Omental fat pad (tissue), 4 donors: Measurements from ENCODE around the gene HDAC7. TPM values are rescaled to one million over a fixed set of nuclear protein-coding genes. Genes with fewer than 3 reads are reported as not detected.

Experiments used
- ATAC-seq: fragments of 150-250 bp; one replicate; pipeline ENCODE4 v1.9.1; 2016; ENCODE audit warnings: mild to moderate bottlenecking, moderate library complexity; ENCODE audit not compliant: low FRiP score
- DNase-seq: peaks from one replicate; pipeline ENCODE4 v3.0.0-alpha.2; 2019; ENCODE audit warnings: low spot score
- total RNA-seq, 4 donors: library from RNA; depleted of rRNA; stranded (reverse); fragments of >200 nt; gene quantifications; one replicate each; pipeline ENCODE4 v1.1.0, GENCODE V29; 2016
- TF ChIP-seq, protein P1 (sequence below), 3 donors: fragments of 450-650 bp; IDR thresholded peaks; one replicate each; pipeline ENCODE4 v1.5.1; 2016 to 2017; ENCODE audit warnings: antibody characterized with exemption in 3 of 3, mild to moderate bottlenecking in 3 of 3, moderate library complexity in 2 of 3

The HDAC7 gene
- total RNA-seq, 4 donors from 2014 or later = 40.3 to 102 (median 62.9) TPM

DNA sequence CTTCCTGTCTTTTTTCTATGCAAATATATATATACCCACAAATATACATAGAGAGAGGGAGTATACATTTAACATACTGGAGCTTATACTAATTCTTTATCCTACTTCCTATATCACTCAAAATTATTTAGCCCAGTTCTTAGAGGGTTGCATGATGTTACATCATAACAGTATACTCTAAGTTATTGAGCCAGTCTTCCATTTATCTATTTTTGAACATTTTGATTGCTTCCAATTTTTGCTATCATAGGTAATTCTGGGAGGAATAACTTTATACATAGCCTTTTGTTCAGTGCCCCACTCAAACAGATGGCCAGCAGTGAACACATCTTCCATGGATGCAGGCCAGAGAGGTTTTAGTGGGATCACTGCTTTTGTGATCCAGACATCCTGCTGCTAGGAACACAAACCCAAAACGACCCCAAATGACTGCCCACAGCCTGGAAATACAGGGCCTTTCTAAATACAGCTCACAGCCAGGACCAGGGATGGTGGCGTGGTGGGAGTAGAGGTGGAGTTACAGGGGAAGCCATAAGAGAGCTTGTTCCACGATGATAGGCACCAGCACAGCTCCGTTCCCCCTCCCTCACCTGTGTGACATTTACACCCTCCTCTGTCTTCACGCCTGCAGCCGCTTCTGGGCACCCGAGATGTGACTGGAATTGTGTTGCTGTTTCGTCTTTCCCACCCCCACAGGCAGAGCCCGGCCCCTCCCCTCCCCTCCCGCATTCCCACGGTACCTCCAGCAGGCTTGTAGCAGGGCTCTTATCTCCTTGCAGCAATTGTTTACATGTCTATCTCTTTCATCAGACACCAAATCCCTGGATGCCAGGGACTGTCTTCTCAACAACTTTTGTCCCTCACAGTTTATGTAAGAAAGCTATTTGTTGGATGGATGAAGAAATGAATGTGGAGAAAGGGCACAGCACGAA, 30.7 kb upstream of the HDAC7 start:
- DNase-seq = no peak
- no peak for ATAC-seq
- TF ChIP-seq, protein P1, sequence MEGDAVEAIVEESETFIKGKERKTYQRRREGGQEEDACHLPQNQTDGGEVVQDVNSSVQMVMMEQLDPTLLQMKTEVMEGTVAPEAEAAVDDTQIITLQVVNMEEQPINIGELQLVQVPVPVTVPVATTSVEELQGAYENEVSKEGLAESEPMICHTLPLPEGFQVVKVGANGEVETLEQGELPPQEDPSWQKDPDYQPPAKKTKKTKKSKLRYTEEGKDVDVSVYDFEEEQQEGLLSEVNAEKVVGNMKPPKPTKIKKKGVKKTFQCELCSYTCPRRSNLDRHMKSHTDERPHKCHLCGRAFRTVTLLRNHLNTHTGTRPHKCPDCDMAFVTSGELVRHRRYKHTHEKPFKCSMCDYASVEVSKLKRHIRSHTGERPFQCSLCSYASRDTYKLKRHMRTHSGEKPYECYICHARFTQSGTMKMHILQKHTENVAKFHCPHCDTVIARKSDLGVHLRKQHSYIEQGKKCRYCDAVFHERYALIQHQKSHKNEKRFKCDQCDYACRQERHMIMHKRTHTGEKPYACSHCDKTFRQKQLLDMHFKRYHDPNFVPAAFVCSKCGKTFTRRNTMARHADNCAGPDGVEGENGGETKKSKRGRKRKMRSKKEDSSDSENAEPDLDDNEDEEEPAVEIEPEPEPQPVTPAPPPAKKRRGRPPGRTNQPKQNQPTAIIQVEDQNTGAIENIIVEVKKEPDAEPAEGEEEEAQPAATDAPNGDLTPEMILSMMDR (IDR thresholded peaks at IDR 0.05) = no peak

DNA sequence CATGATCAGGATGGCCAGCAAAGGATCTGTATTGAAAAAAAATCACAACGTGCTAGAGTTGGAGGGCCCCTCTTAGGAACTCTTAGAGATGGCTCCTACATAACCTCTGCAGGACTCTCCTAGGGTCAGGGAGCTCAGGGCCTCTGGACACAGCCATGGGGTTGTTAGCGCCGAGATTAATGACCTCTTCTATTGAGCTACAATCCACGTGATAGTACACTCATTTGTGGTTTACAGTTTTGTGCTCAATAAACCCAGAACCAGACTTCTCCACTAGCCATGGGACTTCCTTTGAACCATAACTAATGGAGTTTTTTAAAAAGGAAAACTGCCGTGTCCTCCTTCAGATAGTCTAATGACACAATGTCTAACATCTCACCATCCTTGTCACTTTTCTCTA, 29.6 kb upstream of the HDAC7 start:
- TF ChIP-seq, protein P1 (IDR thresholded peaks at IDR 0.05) = no peak
- ATAC-seq (no peak), DNase-seq (no peak)

DNA sequence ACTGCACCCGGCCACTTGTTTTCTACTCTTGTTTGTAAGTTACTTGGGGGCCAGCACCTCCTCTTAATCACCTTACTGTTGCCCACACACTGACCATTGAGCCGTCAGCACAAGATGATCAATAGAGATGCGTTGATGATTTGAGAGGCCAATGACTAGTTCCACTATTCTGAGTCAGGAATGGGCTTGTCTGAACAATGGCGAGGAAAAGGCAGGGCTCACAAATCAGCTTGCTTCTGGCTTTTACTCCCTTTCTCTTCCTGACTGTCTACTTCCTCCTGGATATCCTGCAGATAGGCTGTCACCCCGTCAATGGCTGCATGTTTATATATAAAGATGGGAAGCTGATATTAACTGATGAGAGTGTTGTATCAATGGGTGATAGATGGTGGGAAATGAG, 29.1 kb upstream of the HDAC7 start:
- ATAC-seq = no peak
- DNase-seq = no peak
- TF ChIP-seq, protein P1 (IDR thresholded peaks at IDR 0.05) = no peak

DNA sequence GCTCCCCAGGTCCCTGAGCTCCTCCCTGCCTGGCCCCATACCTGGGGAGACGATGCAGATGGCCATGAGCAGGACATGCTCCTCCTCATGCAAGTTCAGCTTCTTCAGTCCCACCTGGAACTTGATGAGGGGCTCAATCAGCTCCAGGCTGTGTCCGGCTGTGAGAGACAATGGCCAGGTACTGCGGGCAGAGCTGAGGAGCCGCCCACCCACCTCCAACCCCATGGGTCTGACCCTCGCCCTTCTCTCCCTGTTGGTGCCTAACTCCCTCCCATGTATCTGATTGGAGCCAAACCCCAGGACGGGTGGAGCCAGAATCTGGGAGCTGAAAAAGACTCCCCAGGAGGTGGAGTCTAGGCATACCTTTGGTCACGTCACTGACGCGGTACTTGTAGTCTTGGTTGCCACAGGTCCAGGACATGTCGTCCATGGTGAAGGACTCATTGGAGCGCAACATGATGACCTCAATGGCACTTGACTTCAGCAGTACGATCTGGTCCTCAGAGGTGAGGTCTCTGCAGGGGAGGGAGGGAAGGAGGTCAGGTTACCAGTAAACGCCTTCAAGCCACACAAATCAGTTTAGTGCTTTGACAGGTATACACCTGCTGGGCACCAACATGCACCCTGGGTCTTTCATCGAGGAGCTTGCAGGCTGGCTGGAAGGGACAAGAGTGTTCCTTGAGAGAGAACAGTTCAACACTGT, 26.7 kb upstream of the HDAC7 start:
- DNase-seq = no peak
- TF ChIP-seq, protein P1 (IDR thresholded peaks at IDR 0.05) = no peak
- ATAC-seq = no peak

- DNase-seq (no peak), ATAC-seq (no peak)
- TF ChIP-seq, protein P1 (IDR thresholded peaks at IDR 0.05) = no peak
Measured at GRCh38 chr12:47845081-47845480, 25.4 kb upstream of the HDAC7 start.

GRCh38 chr12:47844264-47845019, 24.7 kb upstream of the HDAC7 start:
- ATAC-seq = peak; percentile 22
- DNase-seq = no peak

More at GRCh38 chr12:47844264-47845019, 24.7 kb upstream of the HDAC7 start:
- TF ChIP-seq, protein P1 (IDR thresholded peaks at IDR 0.05) = no peak
